ENCODE measurements around the gene TSPAN14. TPM values are rescaled to one million over a fixed set of nuclear protein-coding genes. Genes with fewer than 3 reads are reported as not detected.
A peak's percentile ranks its signal among the peaks of the same experiment; 100 is the strongest.

TSPAN14 gene
- total and polyA plus RNA-seq, 2 of the 13 experiments (the other 11 are each of a cell fraction or from before 2014, with no cell fraction given), result 24.1 to 80.6 TPM

DNA sequence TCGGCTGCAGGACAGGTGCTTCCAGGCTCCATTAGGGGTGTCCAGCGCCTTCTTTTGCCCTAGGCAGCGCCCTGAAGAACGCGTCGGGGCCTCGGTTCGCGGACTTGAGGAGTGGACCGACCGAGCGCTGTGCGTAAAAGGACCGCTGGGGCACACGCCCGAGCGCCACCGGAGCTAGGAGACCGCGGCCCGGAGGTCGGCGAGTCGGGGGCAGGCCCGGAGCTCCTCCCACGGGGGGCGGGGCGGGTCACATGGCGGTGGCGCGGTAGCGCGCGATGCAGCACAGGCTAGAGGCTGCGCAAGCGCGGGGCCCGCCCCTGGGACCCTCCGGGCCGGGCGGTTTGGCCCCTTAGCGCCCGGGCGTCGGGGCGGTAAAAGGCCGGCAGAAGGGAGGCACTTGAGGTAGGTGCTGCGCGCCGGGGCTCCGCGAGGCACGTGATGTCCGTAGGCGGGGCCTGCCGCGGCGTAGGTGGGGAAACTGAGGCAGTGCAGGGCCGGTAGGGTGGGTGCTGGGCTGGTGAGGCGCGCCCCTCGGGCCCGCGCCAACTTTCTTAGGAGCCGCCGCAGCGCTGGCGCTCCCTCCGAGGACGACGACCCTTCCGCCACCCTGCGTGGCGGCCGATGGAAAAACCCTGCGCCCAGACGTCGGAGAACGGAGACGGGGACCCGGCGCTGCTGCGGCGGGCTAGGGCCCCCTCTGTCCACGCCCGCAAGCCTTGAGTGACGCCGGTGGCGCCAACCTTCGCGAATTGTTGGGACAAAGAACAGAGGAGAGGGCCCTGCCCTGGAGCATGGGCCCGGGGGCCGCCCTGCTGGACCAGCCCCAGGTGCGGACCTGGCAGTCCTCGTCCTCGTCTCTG, 45.6 kb upstream of the TSPAN14 start, which contains the start of gene PRXL2A (continued):
- TF ChIP-seq, protein P1, sequence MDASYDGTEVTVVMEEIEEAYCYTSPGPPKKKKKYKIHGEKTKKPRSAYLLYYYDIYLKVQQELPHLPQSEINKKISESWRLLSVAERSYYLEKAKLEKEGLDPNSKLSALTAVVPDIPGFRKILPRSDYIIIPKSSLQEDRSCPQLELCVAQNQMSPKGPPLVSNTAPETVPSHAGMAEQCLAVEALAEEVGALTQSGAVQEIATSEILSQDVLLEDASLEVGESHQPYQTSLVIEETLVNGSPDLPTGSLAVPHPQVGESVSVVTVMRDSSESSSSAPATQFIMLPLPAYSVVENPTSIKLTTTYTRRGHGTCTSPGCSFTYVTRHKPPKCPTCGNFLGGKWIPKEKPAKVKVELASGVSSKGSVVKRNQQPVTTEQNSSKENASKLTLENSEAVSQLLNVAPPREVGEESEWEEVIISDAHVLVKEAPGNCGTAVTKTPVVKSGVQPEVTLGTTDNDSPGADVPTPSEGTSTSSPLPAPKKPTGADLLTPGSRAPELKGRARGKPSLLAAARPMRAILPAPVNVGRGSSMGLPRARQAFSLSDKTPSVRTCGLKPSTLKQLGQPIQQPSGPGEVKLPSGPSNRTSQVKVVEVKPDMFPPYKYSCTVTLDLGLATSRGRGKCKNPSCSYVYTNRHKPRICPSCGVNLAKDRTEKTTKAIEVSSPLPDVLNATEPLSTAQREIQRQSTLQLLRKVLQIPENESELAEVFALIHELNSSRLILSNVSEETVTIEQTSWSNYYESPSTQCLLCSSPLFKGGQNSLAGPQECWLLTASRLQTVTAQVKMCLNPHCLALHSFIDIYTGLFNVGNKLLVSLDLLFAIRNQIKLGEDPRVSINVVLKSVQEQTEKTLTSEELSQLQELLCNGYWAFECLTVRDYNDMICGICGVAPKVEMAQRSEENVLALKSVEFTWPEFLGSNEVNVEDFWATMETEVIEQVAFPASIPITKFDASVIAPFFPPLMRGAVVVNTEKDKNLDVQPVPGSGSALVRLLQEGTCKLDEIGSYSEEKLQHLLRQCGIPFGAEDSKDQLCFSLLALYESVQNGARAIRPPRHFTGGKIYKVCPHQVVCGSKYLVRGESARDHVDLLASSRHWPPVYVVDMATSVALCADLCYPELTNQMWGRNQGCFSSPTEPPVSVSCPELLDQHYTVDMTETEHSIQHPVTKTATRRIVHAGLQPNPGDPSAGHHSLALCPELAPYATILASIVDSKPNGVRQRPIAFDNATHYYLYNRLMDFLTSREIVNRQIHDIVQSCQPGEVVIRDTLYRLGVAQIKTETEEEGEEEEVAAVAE (CRISPR knock-in tag; IDR thresholded peaks at IDR 0.05; ENCODE audit: borderline replicate concordance), result peak; percentile 36; the same call in 1 of the 2 replicates
- no peak for TF ChIP-seq SYNCRIP (IDR thresholded peaks at IDR 0.05; ENCODE audit: insufficient read depth, low read depth, low read length)
- no peak for TF ChIP-seq SPEN (CRISPR knock-in tag; IDR thresholded peaks at IDR 0.05; ENCODE audit: low read depth)
- no peak for TF ChIP-seq CCAR2 (optimal IDR thresholded peaks at IDR 0.05; ENCODE audit: low read depth, low read length)
- TF ChIP-seq ISL2 (CRISPR knock-in tag; IDR thresholded peaks at IDR 0.05), result peak; percentile 62; the same call in 1 of the 2 replicates
- TF ChIP-seq ZNF567 (CRISPR knock-in tag; IDR thresholded peaks at IDR 0.05; ENCODE audit: borderline replicate concordance), result no peak
- peak; percentile 84 for TF ChIP-seq BRCA1 (CRISPR knock-in tag; IDR thresholded peaks at IDR 0.05)
- peak; percentile 54; the same call in 1 of the 2 replicates for TF ChIP-seq ZKSCAN8 (CRISPR knock-in tag; IDR thresholded peaks at IDR 0.05; ENCODE audit: borderline replicate concordance)
- TF ChIP-seq HNRNPL (IDR thresholded peaks at IDR 0.05; ENCODE audit: low read depth, low read length), result 0 out of 2 replicates have a peak, but pooled peaks have one; percentile 60
- TF ChIP-seq ZNF629 (CRISPR knock-in tag; conservative IDR thresholded peaks at IDR 0.05), result no peak; the same call in 1 of the 2 replicates
- TF ChIP-seq ZNF556 (CRISPR knock-in tag; IDR thresholded peaks at IDR 0.05; ENCODE audit: borderline replicate concordance), result no peak
- no peak for TF ChIP-seq MEIS1 (CRISPR knock-in tag; IDR thresholded peaks at IDR 0.05; ENCODE audit: borderline replicate concordance)
- TF ChIP-seq RBFOX2 (IDR thresholded peaks at IDR 0.05; ENCODE audit: low read depth, low read length), result peak; percentile 90
- no peak for TF ChIP-seq ONECUT2 (CRISPR knock-in tag; IDR thresholded peaks at IDR 0.05)
- TF ChIP-seq JDP2 (CRISPR knock-in tag; IDR thresholded peaks at IDR 0.05; ENCODE audit: borderline replicate concordance), result no peak; the same call in 1 of the 2 replicates
- TF ChIP-seq, protein P2, sequence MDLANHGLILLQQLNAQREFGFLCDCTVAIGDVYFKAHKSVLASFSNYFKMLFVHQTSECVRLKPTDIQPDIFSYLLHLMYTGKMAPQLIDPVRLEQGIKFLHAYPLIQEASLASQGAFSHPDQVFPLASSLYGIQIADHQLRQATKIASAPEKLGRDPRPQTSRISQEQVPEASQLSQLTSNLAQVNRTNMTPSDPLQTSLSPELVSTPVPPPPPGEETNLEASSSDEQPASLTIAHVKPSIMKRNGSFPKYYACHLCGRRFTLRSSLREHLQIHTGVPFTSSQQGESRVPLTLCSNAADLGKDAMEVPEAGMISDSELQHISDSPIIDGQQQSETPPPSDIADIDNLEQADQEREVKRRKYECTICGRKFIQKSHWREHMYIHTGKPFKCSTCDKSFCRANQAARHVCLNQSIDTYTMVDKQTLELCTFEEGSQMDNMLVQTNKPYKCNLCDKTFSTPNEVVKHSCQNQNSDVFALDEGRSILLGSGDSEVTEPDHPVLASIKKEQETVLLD (CRISPR knock-in tag; IDR thresholded peaks at IDR 0.05; ENCODE audit: low read depth), result peak; percentile 90
- TF ChIP-seq ATF7 (IDR thresholded peaks at IDR 0.05), result no peak
- no peak for TF ChIP-seq ATF7 (CRISPR knock-in tag; IDR thresholded peaks at IDR 0.05)
- TF ChIP-seq, protein P3, sequence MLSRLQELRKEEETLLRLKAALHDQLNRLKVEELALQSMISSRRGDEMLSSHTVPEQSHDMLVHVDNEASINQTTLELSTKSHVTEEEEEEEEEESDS (CRISPR knock-in tag; IDR thresholded peaks at IDR 0.05; ENCODE audit: borderline replicate concordance), result no peak
- TF ChIP-seq POGZ (CRISPR knock-in tag; IDR thresholded peaks at IDR 0.05), result peak; percentile 65
- TF ChIP-seq, protein P4, sequence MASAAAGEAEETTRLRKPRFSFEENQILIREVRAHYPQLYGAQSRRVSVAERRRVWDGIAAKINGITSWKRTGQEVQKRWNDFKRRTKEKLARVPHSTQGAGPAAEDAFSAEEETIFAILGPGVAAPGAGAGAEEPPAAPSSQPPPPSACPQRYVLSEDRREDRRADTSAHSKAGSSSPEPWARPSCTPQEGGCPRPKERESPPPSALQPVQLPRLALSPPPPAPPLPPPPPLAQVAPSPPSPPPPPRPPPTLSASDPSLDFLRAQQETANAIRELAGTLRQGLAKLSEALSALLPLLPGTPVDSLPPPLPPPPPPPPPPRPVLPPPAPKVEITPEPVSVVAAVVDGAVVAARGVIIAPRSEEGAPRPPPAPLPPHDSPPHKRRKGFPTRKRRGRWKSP (CRISPR knock-in tag; IDR thresholded peaks at IDR 0.05), result peak; percentile 96
- TF ChIP-seq ZNF230 (CRISPR knock-in tag; IDR thresholded peaks at IDR 0.05), result peak; percentile 44; the same call in 1 of the 2 replicates
- TF ChIP-seq TAF1 (CRISPR knock-in tag; IDR thresholded peaks at IDR 0.05), result peak; percentile 93
- no peak for TF ChIP-seq RFX1 (IDR thresholded peaks at IDR 0.05)
